Activated T-cell treated with anti-CD3 and anti-CD28 coated beads, Interleukin-2, amount 50 U/mL, for 48 hours (primary cell): ENCODE measurements around the gene ETV6.
"Not testable (repeated sequence)": the region's sequence is repeated elsewhere in the genome, so short reads cannot be mapped to it uniquely, and the experiment has no call there.

Source experiments
- DNase-seq, 2 experiments: peaks; one replicate each; pipeline ENCODE4 v3.0.0-alpha.2; 2020

ETV6 gene

DNA sequence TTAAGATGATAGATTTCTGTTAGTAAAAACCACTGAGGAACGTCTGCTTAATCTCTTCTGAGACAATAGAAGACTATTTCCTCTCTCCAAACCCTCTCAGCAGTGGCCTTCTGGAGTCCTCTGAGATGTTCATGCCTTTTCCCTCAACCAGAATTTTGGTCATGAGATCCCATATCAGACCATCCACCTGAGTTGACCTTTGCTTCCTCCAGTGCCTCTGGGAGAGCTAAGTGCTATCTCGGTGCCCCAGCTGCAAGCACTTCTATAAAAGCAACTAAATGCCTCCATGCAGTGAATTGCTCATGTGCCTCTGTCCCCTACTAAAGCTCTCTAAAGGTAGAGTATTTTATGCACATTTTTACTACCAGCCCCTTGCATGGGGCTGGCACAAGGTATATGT lies 248.4 kb downstream of the ETV6 start:
- DNase-seq, result no peak

- DNase-seq, result peak; percentile 71
Measured at GRCh38 chr12:11901701-11902524, 252.4 kb downstream of the ETV6 start.

DNA sequence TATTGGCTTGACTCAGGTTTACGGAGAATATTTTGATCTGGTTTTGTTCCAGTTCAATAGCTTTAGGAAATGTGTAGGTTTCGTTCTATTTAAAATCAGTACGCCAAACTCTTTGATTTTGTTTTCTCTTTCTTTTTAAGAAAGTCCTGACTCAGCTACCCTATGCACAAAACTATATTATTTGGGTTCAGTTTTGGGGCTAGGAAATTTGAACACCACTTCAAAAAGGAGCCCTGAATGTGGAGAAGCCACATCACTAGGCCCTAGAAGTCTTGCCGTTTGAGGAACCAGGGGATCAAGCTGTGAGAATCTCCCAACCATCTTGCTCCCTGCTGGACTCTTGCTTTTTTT lies 253.0 kb downstream of the ETV6 start:
- DNase-seq, result no peak

DNA sequence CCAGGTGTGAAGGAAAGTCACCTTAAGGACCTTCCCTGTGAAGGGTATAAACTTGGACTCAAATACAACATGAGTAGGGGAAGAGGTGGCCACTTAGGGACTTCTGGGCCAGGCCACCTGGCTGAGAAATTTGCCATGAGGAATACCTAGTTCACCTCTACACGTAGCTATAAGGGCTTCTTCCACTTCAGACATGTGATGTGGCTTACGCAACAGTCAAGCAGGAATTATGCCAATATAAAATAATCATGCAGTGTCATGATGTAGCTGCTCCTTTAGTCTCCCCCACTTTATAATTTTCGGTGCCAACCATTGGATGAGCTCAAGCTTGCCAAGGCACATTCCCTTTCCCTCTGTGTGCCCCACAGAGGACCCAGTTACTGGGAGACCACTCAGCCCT lies 254.7 kb downstream of the ETV6 start:
- DNase-seq, result no peak

DNA sequence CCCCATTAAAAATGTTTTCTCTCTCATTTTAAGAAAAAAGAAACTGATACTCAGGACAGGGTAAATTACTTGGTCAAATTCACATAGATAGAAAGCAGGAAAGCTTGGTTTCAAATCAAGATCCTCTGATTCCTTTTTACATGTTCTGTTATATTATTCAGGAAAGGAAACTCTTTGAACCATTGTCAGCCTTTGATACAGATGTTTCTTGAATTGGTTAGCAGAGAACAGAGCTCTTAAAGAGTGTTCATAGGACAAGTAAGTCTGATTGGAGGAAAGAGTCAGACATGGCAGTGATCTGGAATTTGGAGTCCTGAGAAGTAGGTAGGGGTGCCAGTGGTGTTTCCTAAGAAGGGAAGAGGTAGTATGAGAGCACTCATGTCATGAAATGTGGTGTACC lies 256.1 kb downstream of the ETV6 start:
- no peak for DNase-seq

GRCh38 chr12:11906286-11906935 lies 256.9 kb downstream of the ETV6 start:
- DNase-seq, result no peak

DNA sequence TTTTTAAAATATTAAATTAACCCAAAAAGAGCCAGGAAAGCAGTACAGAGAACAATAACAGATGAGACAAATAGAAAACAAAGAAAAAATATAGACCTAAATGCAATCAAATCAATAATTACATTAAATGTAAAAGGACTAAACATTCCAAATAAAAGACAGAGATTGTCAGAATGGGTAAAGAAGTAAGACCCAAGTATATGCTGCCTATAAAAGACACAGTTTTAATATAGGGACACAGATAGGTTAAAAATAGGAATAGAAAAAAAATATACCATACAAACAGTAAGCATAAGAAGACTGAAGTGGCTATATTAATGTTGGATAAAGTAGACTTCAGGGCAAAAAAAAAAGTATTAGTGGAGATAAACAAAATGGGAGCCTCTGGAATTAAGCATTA lies 258.2 kb downstream of the ETV6 start:
- no peak for DNase-seq

DNA sequence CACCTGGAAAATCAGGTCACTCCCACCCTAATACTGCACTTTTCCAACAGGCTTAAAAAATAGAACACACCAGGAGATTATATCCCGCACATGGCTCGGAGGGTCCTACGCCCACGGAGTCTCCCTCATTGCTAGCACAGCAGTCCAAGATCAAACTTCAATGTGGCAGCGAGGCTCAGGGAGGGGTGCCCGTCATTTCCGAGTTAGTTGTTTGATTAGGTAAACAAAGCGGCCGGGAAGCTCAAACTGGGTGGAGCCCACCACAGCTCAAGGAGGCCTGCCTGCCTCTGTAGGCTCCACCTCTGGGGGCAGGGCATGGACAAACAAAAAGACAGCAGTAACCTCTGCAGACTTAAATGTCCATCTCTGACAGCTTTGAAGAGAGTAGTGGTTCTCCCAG lies 259.9 kb downstream of the ETV6 start:
- DNase-seq, result not testable (repeated sequence)

GRCh38 chr12:11916113-11916512 lies 266.6 kb downstream of the ETV6 start:
- DNase-seq, result no peak

DNA sequence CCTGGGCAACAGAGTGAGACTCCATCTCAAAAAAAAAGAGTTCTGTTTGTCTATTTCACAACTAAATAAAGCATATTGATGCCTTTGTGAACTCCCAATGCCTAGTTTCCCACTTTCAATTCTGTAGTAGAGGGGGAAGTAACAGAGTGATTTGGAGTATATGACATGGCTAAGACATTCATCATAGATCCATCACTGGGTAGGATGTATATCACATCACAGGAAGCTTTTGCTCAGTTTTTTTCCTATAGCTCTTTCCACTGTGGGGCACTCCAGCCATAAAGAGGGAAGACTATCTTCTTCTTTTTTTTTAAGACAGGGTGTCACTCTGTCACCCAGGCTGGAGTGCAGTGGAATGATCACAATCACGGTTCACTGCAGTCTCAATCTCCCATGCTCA lies 267.3 kb downstream of the ETV6 start:
- DNase-seq, result no peak

DNA sequence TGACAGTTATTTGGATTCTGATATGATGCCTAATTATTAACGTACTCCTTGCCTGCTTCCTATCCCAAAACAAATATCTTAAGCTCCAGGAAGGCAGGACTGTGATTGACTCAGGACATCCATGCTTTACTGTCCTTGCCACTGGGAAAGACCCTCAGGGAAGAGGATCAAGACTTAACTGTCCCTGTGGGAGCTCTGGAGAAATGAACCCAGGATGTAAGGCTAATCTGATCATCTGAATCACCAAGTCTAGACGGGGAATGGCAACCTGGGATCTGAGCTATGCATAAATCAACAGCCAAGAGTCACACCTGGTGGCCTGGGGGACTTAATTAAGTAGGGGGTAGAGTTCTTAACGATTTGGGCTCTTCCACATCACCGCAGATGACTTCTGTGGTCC lies 268.0 kb downstream of the ETV6 start:
- DNase-seq, result no peak

DNA sequence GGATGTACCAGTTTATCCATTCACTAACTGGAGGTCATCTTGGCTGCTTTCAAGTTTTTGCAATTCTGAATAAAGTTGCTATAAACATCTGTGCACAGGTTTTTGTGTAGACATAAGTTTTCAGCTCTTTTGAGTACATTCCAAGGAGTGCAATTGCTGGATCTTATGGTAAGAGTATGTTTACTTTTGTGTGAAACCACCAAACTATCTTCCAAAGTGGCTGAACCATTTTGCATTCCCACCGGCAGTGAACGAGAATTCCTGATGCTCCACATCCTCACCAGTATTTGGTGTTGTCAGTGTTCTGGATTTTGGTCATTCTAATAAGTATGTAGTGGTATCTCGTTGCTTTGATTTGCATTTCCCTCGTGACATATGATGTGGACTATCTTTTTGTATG lies 270.8 kb downstream of the ETV6 start:
- no peak for DNase-seq

DNA sequence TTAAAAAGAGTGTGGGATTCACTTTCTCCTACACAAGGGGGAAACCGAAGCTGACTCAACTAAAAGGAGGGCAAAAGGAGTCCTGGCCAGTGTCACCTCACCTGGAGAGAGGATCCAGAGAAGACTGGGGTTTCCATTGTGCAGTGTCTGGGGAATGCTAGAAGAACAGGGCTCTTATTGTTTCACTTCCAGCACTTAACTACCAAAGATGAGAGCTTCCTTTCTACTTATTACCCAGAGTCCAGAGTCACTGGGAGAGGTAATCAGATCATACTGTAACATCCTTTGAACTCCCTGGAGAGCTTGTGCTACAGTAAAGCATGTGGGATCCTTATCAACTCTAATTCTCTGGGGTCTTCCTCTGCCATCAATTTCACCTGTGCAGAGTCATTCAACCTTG lies 272.9 kb downstream of the ETV6 start:
- no peak for DNase-seq

DNA sequence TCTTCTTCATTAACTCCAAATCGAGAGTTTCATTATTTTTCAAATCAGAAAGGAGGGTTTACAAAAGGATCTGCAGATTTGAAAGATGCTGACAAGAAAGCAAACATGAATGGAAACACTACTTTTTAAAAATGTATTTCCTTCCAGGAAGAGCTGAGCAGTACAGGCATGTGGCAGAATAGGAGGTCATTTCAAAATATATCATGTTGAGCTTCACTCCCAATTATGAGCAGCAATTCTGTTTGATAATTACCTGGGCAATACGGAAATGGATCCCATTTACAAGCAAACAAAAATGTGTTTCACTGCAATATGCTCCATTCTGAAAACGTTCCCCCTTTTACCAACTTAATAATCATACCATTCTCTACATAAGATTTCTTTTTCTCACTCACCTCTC lies 273.6 kb downstream of the ETV6 start:
- no peak for DNase-seq

GRCh38 chr12:11927286-11927935 lies 277.9 kb downstream of the ETV6 start:
- no peak for DNase-seq

GRCh38 chr12:11929714-11930113 lies 280.2 kb downstream of the ETV6 start:
- no peak for DNase-seq

DNA sequence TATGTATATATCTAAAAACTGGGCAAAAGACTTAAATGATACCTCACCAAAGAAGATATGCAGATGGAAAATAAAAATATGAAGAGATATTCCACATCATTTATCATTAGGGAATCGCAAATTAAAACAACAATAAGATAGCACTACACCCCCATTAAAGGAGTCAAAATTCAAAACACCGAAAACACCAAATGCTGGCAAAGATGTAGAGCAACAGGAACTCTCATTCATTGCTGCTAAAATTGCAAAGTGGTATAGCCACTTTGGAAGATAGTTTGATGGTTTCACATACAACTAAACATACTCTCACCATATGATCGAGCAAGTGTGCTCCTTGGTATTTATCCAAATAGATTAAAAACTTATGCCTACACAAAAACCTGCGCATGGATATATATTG lies 289.7 kb downstream of the ETV6 start:
- DNase-seq, result no peak

- no peak for DNase-seq
Measured at GRCh38 chr12:11941606-11942337, 292.3 kb downstream of the ETV6 start.

GRCh38 chr12:11943919-11944700 lies 294.6 kb downstream of the ETV6 start:
- no peak for DNase-seq
